ENCODE data around the gene ARL15. TPM values are rescaled to one million over a fixed set of nuclear protein-coding genes. Genes with fewer than 3 reads are reported as not detected.

Gene ARL15
- total and polyA plus RNA-seq, 9 of the 15 experiments (the other 6 are each of a cell fraction or from before 2014, with no cell fraction given): 18.5 to 80.4 (median 57.0) TPM

DNA sequence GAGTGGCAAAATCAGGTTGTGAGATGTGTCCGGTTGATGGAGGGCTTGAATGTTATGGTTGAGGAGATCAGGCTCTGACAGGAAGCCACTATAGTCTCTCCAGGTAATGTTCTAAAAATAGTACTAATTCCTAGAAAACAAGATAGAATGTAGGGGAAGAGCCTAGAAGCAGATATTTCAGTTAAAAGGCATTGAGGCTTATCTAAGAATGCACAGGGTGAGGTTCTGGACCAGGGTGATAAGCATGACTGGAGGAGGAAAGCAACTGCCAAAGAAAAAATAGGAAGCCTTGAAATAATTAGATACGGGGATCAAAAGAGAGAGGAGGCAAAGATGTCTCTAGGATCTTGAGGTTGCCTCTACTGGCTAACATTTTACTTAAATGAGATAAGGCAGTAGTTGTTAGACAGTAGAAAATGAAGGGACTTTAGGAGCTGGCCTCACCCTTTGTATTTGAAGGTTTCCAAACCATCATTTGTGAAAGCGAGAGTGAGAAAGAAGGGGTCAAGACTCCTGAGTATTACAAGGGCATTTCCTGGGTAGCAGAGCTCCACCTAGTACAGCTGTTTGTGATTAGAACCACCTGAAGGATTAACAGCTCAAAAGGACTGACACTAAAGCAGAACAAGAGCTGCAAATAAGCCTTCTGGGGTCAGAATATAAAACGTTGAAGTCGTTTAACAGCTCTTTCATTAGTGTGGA is 15.4 kb upstream of the ARL15 start (continued):
- no peak for TF ChIP-seq CBX2 (IDR thresholded peaks at IDR 0.05; ENCODE audit: insufficient read depth, low read length, poor library complexity, severe bottlenecking)
- TF ChIP-seq MCM2 (IDR thresholded peaks at IDR 0.05; ENCODE audit: low read depth): no peak
- TF ChIP-seq, protein P1, sequence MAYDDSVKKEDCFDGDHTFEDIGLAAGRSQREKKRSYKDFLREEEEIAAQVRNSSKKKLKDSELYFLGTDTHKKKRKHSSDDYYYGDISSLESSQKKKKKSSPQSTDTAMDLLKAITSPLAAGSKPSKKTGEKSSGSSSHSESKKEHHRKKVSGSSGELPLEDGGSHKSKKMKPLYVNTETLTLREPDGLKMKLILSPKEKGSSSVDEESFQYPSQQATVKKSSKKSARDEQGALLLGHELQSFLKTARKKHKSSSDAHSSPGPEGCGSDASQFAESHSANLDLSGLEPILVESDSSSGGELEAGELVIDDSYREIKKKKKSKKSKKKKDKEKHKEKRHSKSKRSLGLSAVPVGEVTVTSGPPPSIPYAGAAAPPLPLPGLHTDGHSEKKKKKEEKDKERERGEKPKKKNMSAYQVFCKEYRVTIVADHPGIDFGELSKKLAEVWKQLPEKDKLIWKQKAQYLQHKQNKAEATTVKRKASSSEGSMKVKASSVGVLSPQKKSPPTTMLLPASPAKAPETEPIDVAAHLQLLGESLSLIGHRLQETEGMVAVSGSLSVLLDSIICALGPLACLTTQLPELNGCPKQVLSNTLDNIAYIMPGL (CRISPR knock-in tag; IDR thresholded peaks at IDR 0.05): no peak
- TF ChIP-seq, protein P2, sequence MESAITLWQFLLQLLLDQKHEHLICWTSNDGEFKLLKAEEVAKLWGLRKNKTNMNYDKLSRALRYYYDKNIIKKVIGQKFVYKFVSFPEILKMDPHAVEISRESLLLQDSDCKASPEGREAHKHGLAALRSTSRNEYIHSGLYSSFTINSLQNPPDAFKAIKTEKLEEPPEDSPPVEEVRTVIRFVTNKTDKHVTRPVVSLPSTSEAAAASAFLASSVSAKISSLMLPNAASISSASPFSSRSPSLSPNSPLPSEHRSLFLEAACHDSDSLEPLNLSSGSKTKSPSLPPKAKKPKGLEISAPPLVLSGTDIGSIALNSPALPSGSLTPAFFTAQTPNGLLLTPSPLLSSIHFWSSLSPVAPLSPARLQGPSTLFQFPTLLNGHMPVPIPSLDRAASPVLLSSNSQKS (CRISPR knock-in tag; IDR thresholded peaks at IDR 0.05): peak; percentile 81; the same call in 1 of the 2 replicates
- peak; percentile 99 for TF ChIP-seq POLR2AphosphoS5 (IDR thresholded peaks at IDR 0.05; ENCODE audit: control insufficient read depth, insufficient read depth, low read depth, low read length)
- TF ChIP-seq, protein P3, sequence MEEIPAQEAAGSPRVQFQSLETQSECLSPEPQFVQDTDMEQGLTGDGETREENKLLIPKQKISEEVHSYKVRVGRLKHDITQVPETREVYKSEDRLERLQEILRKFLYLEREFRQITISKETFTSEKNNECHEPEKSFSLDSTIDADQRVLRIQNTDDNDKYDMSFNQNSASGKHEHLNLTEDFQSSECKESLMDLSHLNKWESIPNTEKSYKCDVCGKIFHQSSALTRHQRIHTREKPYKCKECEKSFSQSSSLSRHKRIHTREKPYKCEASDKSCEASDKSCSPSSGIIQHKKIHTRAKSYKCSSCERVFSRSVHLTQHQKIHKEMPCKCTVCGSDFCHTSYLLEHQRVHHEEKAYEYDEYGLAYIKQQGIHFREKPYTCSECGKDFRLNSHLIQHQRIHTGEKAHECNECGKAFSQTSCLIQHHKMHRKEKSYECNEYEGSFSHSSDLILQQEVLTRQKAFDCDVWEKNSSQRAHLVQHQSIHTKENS (CRISPR knock-in tag; IDR thresholded peaks at IDR 0.05): no peak
- peak; percentile 55; the same call in 1 of the 2 replicates for TF ChIP-seq TEAD2 (tag; IDR thresholded peaks at IDR 0.05)
- TF ChIP-seq ZNF146 (CRISPR knock-in tag; IDR thresholded peaks at IDR 0.05; ENCODE audit: unreplicated experiment): no peak
- no peak for TF ChIP-seq KLF13 (tag; IDR thresholded peaks at IDR 0.05; ENCODE audit: borderline replicate concordance, low read depth)
- peak; percentile 87 for TF ChIP-seq ETV1 (tag; conservative IDR thresholded peaks at IDR 0.05; ENCODE audit: low read depth)
- TF ChIP-seq ZNF551 (CRISPR knock-in tag; IDR thresholded peaks at IDR 0.05): no peak
- TF ChIP-seq ESRRA (IDR thresholded peaks at IDR 0.05; ENCODE audit: borderline replicate concordance, low read depth): peak; percentile 74
- TF ChIP-seq PHF21A (IDR thresholded peaks at IDR 0.05; ENCODE audit: borderline replicate concordance, low read depth): peak; percentile 31; the same call in 1 of the 2 replicates
- peak; percentile 100 for TF ChIP-seq STAT5A (IDR thresholded peaks at IDR 0.05; ENCODE audit: borderline replicate concordance, low read length)
- no peak for TF ChIP-seq PURB (CRISPR knock-in tag; IDR thresholded peaks at IDR 0.05; ENCODE audit: low read depth)
- TF ChIP-seq BRD4 (IDR thresholded peaks at IDR 0.05): peak; percentile 16; the same call in 1 of the 2 replicates
- no peak for TF ChIP-seq ZNF232 (CRISPR knock-in tag; IDR thresholded peaks at IDR 0.05)
- peak; percentile 86; the same call in 1 of the 2 replicates for TF ChIP-seq ZBED1 (IDR thresholded peaks at IDR 0.05)
- TF ChIP-seq SREBF2 (CRISPR knock-in tag; IDR thresholded peaks at IDR 0.05): no peak

Measured in K562 (cell line).